A673 (cell line): Measurements from ENCODE around the gene APBB2. TPM values are rescaled to one million over a fixed set of nuclear protein-coding genes. Genes with fewer than 3 reads are reported as not detected.

Experiments used
- BruUV-seq: library from RNA; stranded (reverse); fragments of 400-500 nt; replicated peaks from 2 replicates; lab custom pipeline; 2021; lab: Mats Ljungman, UMichigan
- CTCF ChIA-PET: fragments of 300-600 bp; sonication (Branson Sonifier 250); formaldehyde crosslinking; loops from one replicate; lab custom pipeline; 2022; ENCODE audit warnings: antibody characterized with exemption; lab: Charles Lee
- POLR2A ChIA-PET: fragments of 300-600 bp; sonication (Branson Sonifier 250); formaldehyde crosslinking; loops from one replicate; lab custom pipeline; 2022; ENCODE audit warnings: antibody characterized with exemption; ENCODE audit not compliant: low non-redundant PET; lab: Charles Lee
- DNase-seq: peaks from one replicate; pipeline ENCODE4 v3.0.0-alpha.2; 2015; ENCODE audit warnings: low spot score
- H3K27ac ChIP-seq: fragments of 200-600 bp; sonication (generic); 2 replicates; pipeline ENCODE4 v1.5.1; 2016; ENCODE audit warnings: mixed run types, low read depth, mild to moderate bottlenecking, mixed read lengths, antibody characterized with exemption, low read length; ENCODE audit not compliant: poor library complexity, severe bottlenecking
- H3K27me3 ChIP-seq: fragments of 200-600 bp; sonication (generic); replicated peaks from 2 replicates; pipeline ENCODE4 v1.6.1; 2017; ENCODE audit warnings: mixed run types, low read depth, mild to moderate bottlenecking, mixed read lengths, antibody characterized with exemption, low read length; ENCODE audit not compliant: insufficient read depth, poor library complexity
- H3K36me3 ChIP-seq: fragments of 200-600 bp; sonication (generic); 2 replicates; pipeline ENCODE4 v1.6.1; 2016; ENCODE audit warnings: mixed run types, mild to moderate bottlenecking, mixed read lengths, antibody characterized with exemption, low read length; ENCODE audit not compliant: insufficient read depth, poor library complexity, severe bottlenecking
- H3K4me1 ChIP-seq: fragments of 200-600 bp; sonication (generic); 2 replicates; pipeline ENCODE4 v1.6.1; 2017; ENCODE audit warnings: mixed run types, mild to moderate bottlenecking, mixed read lengths, antibody characterized with exemption, low read length; ENCODE audit not compliant: insufficient read depth, poor library complexity, severe bottlenecking
- H3K4me3 ChIP-seq: fragments of 200-600 bp; sonication (generic); 2 replicates; pipeline ENCODE4 v1.5.1; 2016; ENCODE audit warnings: low read depth, mixed run types, mild to moderate bottlenecking, mixed read lengths, low read length; ENCODE audit not compliant: poor library complexity, severe bottlenecking
- H3K9me3 ChIP-seq: fragments of 200-600 bp; sonication (generic); 2 replicates; pipeline ENCODE4 v1.6.1; 2016; ENCODE audit warnings: mixed run types, low read depth, mild to moderate bottlenecking, mixed read lengths, antibody characterized with exemption, low read length; ENCODE audit not compliant: poor library complexity, severe bottlenecking
- CTCF ChIP-seq: fragments of 300-800, 200-600 bp; sonication (generic); conservative IDR thresholded peaks from 2 replicates; pipeline ENCODE4 v1.5.1; 2017; ENCODE audit warnings: low read depth, mild to moderate bottlenecking, antibody characterized with exemption, low read length, moderate library complexity, mixed read lengths
- EZH2 ChIP-seq: fragments of 200-600 bp; sonication (generic); IDR thresholded peaks from 2 replicates; pipeline ENCODE4 v1.6.1; 2017; ENCODE audit warnings: borderline replicate concordance, low read depth, mild to moderate bottlenecking, mixed read lengths, antibody characterized with exemption, low read length; ENCODE audit not compliant: poor library complexity, severe bottlenecking
- intact Hi-C: fragments of 100-400 bp; cut with micrococcal nuclease; formaldehyde crosslinking; loops from one replicate; pipeline ENCODE4 v1.10.0; 2022; ENCODE audit not compliant: unreplicated experiment
- total RNA-seq: library from RNA; stranded (reverse); gene quantifications from 2 replicates; pipeline ENCODE4 v1.2.3, GENCODE V29; 2021

The APBB2 gene
- total RNA-seq, 1 experiment from 2014 or later = 10.3 TPM

GRCh38 chr4:40845154-40845835 is 369.0 kb downstream of the APBB2 start:
- no peaks in the 10 kb centered on the region for H3K36me3 ChIP-seq
- no peak overlapping the region for H3K4me3 ChIP-seq
- H3K27ac ChIP-seq = no peak overlapping the region
- no peaks in the 10 kb centered on the region for H3K4me1 ChIP-seq
- BruUV-seq = no TSS peak
- TF ChIP-seq CTCF (no peak), EZH2 (no peak)
- no peak for DNase-seq
- intact Hi-C loops = no loop called here
- no peaks in the 10 kb centered on the region for H3K27me3 ChIP-seq
- no peaks in the 10 kb centered on the region for H3K9me3 ChIP-seq
- POLR2A ChIA-PET = no interaction called here
- CTCF ChIA-PET = no interaction called here

- POLR2A ChIA-PET = interaction anchor here (0.6 kb wide), 1 partner anchor 1446 kb away, joined by 10 read pairs; no protein-coding TSS in a partner anchor
These were observed 370.1 kb downstream of the APBB2 start for GRCh38 chr4:40844261-40844660.

GRCh38 chr4:40843696-40844095 is 370.6 kb downstream of the APBB2 start:
- TF ChIP-seq CTCF = peak; percentile 54
- no peak for TF ChIP-seq EZH2
- Histone ChIP-seq H3K9me3 (no peaks in the 10 kb centered on the region), H3K36me3 (no peaks in the 10 kb centered on the region), H3K27ac (no peak overlapping the region), H3K4me1 (no peaks in the 10 kb centered on the region), H3K4me3 (no peak overlapping the region), H3K27me3 (no peaks in the 10 kb centered on the region)
- intact Hi-C loops = loop anchor here (5.0 kb wide), 1 partner anchor 106 kb away; no protein-coding TSS in a partner anchor
- ChIA-PET POLR2A (interaction anchor here (0.6 kb wide), 1 partner anchor 1446 kb away, joined by 10 read pairs; no protein-coding TSS in a partner anchor), CTCF (interaction anchor here (0.5 kb wide), 1 partner anchor 176 kb away, joined by 3 read pairs; no protein-coding TSS in a partner anchor)
- no TSS peak for BruUV-seq
- peak; percentile 35 for DNase-seq

More at GRCh38 chr4:40844261-40844660, 370.1 kb downstream of the APBB2 start:
- intact Hi-C loops = loop anchor here (5.0 kb wide), 1 partner anchor 107 kb away; no protein-coding TSS in a partner anchor
- no peak for TF ChIP-seq EZH2
- no peak for TF ChIP-seq CTCF
- no peak for DNase-seq
- H3K4me3 ChIP-seq = no peak overlapping the region
- H3K27me3 ChIP-seq = no peaks in the 10 kb centered on the region
- H3K36me3 ChIP-seq = no peaks in the 10 kb centered on the region
- no peaks in the 10 kb centered on the region for H3K4me1 ChIP-seq
- BruUV-seq = no TSS peak
- H3K9me3 ChIP-seq = no peaks in the 10 kb centered on the region
- CTCF ChIA-PET = no interaction called here
- no peak overlapping the region for H3K27ac ChIP-seq
